HepG2 (cell line): Measurements from ENCODE around the gene HDLBP. TPM values are rescaled to one million over a fixed set of nuclear protein-coding genes. Genes with fewer than 3 reads are reported as not detected.

ENCODE experiments used
- ATAC-seq: fragments of 200-7000 bp; cut with Tn5 transposase; 3 replicates; pipeline ENCODE4 v1.9.1; 2020; ENCODE audit warnings: mild to moderate bottlenecking, moderate library complexity
- BruUV-seq: library from RNA; stranded (reverse); fragments of 400-500 nt; replicated peaks from 2 replicates; lab custom pipeline; 2021; lab: Mats Ljungman, UMichigan
- CTCF ChIA-PET: fragments of 300-600 bp; formaldehyde crosslinking; extraction: SDS; loops from one replicate; lab custom pipeline; 2021; ENCODE audit warnings: low total read pairs, inconsistent platforms, low intra/inter-chr PET ratio; lab: Yijun Ruan, JAX
- POLR2A ChIA-PET: fragments of 350-600 bp; sonication (Branson Sonifier 250); formaldehyde crosslinking; loops from one replicate; lab custom pipeline; 2020; ENCODE audit warnings: antibody characterized with exemption, inconsistent platforms; lab: Yijun Ruan, JAX
- DNase-seq: peaks from one replicate; pipeline ENCODE4 v3.0.0-alpha.2; 2015; ENCODE audit warnings: low spot score
- FAIRE-seq: peaks from 3 replicates; lab custom pipeline; 2011; peaks lifted over from hg19 to GRCh38; lab: Jason Lieb, UNC
- H2AFZ ChIP-seq: one replicate; pipeline ENCODE4 v1.6.1; 2011; ENCODE audit warnings: low read length, inconsistent platforms
- H3K27ac ChIP-seq: fragments of 300-600 bp; 3 replicates; pipeline ENCODE4 v1.8.0; 2011; ENCODE audit warnings: mixed run types, mild to moderate bottlenecking, mixed read lengths, low read length, inconsistent platforms; ENCODE audit not compliant: insufficient read depth; ENCODE audit errors: extremely low read length
- H3K27me3 ChIP-seq, 2 experiments: fragments of 200-600 bp in 1 of 2; 2 replicates in 1 of 2; 3 replicates in 1 of 2; pipeline versions ENCODE4 v1.6.0 to v1.8.0; 2011; ENCODE audit warnings: low read length in 2 of 2, mild to moderate bottlenecking in 2 of 2, moderate library complexity in 2 of 2, inconsistent platforms in 1 of 2; ENCODE audit not compliant: insufficient read depth in 2 of 2, control insufficient read depth in 1 of 2
- H3K36me3 ChIP-seq, 2 experiments: fragments of 200-600 bp in 1 of 2; replicated peaks in 1 of 2; 2 replicates in 1 of 2; 3 replicates in 1 of 2; pipeline versions ENCODE4 v1.5.1 to v1.8.0; 2011; ENCODE audit warnings: low read length in 2 of 2, inconsistent platforms in 1 of 2; ENCODE audit not compliant: insufficient read depth in 2 of 2, control insufficient read depth in 1 of 2
- H3K4me1 ChIP-seq: 2 replicates; pipeline ENCODE4 v1.5.1; 2012; ENCODE audit warnings: low read length, inconsistent platforms; ENCODE audit not compliant: insufficient read depth
- H3K4me2 ChIP-seq: 2 replicates; pipeline ENCODE4 v1.6.0; 2011; ENCODE audit warnings: low read depth, low read length, inconsistent platforms
- H3K4me3 ChIP-seq, 3 experiments: fragments of 200-600 bp in 1 of 3; sonication (generic), shearing (Covaris generic) in 1 of 3; replicated peaks in 1 of 3; 2 replicates each; pipeline ENCODE4 v1.5.1; 2011 to 2016; ENCODE audit warnings: low read length in 3 of 3, inconsistent platforms in 2 of 3, low read depth in 2 of 3, mild to moderate bottlenecking in 2 of 3, control low read depth in 1 of 3, mixed read lengths in 1 of 3; ENCODE audit not compliant: insufficient read depth in 1 of 3
- H3K79me2 ChIP-seq: one replicate; pipeline ENCODE4 v1.6.1; 2011; ENCODE audit warnings: low read length, inconsistent platforms; ENCODE audit not compliant: insufficient read depth
- H3K9ac ChIP-seq: 2 replicates; pipeline ENCODE4 v1.6.0; 2011; ENCODE audit warnings: mild to moderate bottlenecking, low read depth, low read length, inconsistent platforms; ENCODE audit not compliant: insufficient read depth
- H3K9me3 ChIP-seq: 2 replicates; pipeline ENCODE4 v1.5.1; 2012; ENCODE audit warnings: mild to moderate bottlenecking, low read length
- H4K20me1 ChIP-seq: 2 replicates; pipeline ENCODE4 v1.6.0; 2011; ENCODE audit warnings: inconsistent platforms, mild to moderate bottlenecking, low read length, moderate library complexity; ENCODE audit not compliant: insufficient read depth
- CEBPB ChIP-seq: IDR thresholded peaks from 2 replicates; pipeline ENCODE4 v1.6.1; 2011; ENCODE audit warnings: low read depth, low read length, improper control_type of control experiment, borderline replicate concordance
- HNRNPLL ChIP-seq: fragments of 200-400 bp; formaldehyde crosslinking; IDR thresholded peaks from 2 replicates; pipeline ENCODE4 v1.6.1; 2017; ENCODE audit warnings: mild to moderate bottlenecking, low read depth, low read length; ENCODE audit not compliant: poor library complexity, severe bottlenecking
- RERE ChIP-seq: IDR thresholded peaks from 2 replicates; pipeline ENCODE4 v1.6.1; 2016; ENCODE audit warnings: low read depth, missing genetic modification reagents, missing compliant biosample characterization
- SNAPC5 ChIP-seq: sonication (generic); formaldehyde crosslinking; IDR thresholded peaks from 2 replicates; pipeline ENCODE4 v1.8.1; 2023; ENCODE audit warnings: mild to moderate bottlenecking, missing genetic modification reagents, borderline replicate concordance
- TOE1 ChIP-seq: sonication (generic); formaldehyde crosslinking; IDR thresholded peaks from 2 replicates; pipeline ENCODE4 v1.4.0; 2020; ENCODE audit warnings: mild to moderate bottlenecking, missing genetic modification reagents
- YY1 ChIP-seq: IDR thresholded peaks from 2 replicates; pipeline ENCODE4 v1.6.1; 2011; ENCODE audit warnings: low read length, low read depth, moderate library complexity, mild to moderate bottlenecking; ENCODE audit not compliant: insufficient read depth, insufficient replicate concordance
- ZBTB2 ChIP-seq: sonication (generic); formaldehyde crosslinking; IDR thresholded peaks from 2 replicates; pipeline ENCODE4 v1.8.0; 2022; ENCODE audit warnings: low read depth, missing genetic modification reagents
- ZFP90 ChIP-seq: sonication (generic); formaldehyde crosslinking; IDR thresholded peaks from 2 replicates; pipeline ENCODE4 v1.8.0; 2022; ENCODE audit warnings: missing genetic modification reagents, mild to moderate bottlenecking, inconsistent platforms, borderline replicate concordance
- ZNF607 ChIP-seq: sonication (generic); formaldehyde crosslinking; IDR thresholded peaks from 2 replicates; pipeline ENCODE4 v1.5.1; 2020; ENCODE audit warnings: missing genetic modification reagents, mild to moderate bottlenecking, borderline replicate concordance
- WGBS: methylation state at CpG from one replicate; pipeline ENCODE4 v1.1.6; 2017; ENCODE audit warnings: low lambda C conversion rate; 5-methylcytosine and 5-hydroxymethylcytosine counted together
- in situ Hi-C: cut with HindIII; loops from 2 replicates; pipeline ENCODE4 v1.10.0; 2017; ENCODE audit warnings: low pct_unique_long_range_greater_than_20kb; ENCODE audit not compliant: extremely low pct_ligation_motif_present
- intact Hi-C: fragments of 100-400 bp; cut with micrococcal nuclease; formaldehyde crosslinking; loops from one replicate; pipeline ENCODE4 v1.10.0; 2022; ENCODE audit not compliant: unreplicated experiment
- polyA plus RNA-seq, 8 experiments: library from polyadenylated mRNA; depleted of rRNA in 3 of 8; stranded (reverse) in 7 of 8; unstranded in 1 of 8; fragments of >200 nt; fragmentation: Illumina TruSeq in 4 of 8; extraction: Trizol in 4 of 8; gene quantifications; 2 replicates each; pipeline versions ENCODE4 v1.2.1 to v1.2.3, GENCODE V29; 2011 to 2016; ENCODE audit warnings: low read depth in 4 of 8, missing spikeins in 1 of 8, mixed read lengths in 1 of 8; ENCODE audit not compliant: insufficient read depth in 1 of 8
- total RNA-seq, 5 experiments: library from RNA; depleted of rRNA; stranded (reverse); fragments of >200 nt; fragmentation: Illumina TruSeq; extraction: Trizol; gene quantifications; 2 replicates each; pipeline ENCODE4 v1.2.3, GENCODE V29; 2016; ENCODE audit warnings: low read depth in 1 of 5

HDLBP gene
- total and polyA plus RNA-seq, 2 of the 13 experiments (the other 11 are each of a cell fraction or from before 2014, with no cell fraction given) = 464 to 707 TPM

- Histone ChIP-seq H3K27me3 (peaks cover 17 to 55% of the 10 kb centered on the region in 2 experiments), H3K9me3 (no peaks in the 10 kb centered on the region), H3K9ac (no peak overlapping the region), H3K4me3 (no peak overlapping the region), H2AFZ (no peak overlapping the region), H3K4me2 (no peak overlapping the region), H3K79me2 (no peaks in the 10 kb centered on the region)
- no peak for DNase-seq
- POLR2A ChIA-PET = no interaction called here
- TF ChIP-seq HNRNPLL = peak; percentile 13
- TF ChIP-seq ZFP90 (CRISPR knock-in tag) = no peak
- no peak for TF ChIP-seq ZNF607 (CRISPR knock-in tag)
- TF ChIP-seq, all 625 proteins: peak for 1
- intact Hi-C loops (no loop called here), in situ Hi-C loops (loop anchor here (25.0 kb wide), 1 partner anchor 640 kb away; the partner anchor contains the start of genes ANKMY1, DUSP28 and RNPEPL1)
- WGBS = 67% methylated on average over 11 of the region's 15 CpGs
- Histone ChIP-seq H3K27ac (no peak overlapping the region), H3K36me3 (no peaks in the 10 kb centered on the region), H3K4me1 (peaks cover 10% of the 10 kb centered on the region), H4K20me1 (no peaks in the 10 kb centered on the region)
- no TSS peak for BruUV-seq
- no peak for ATAC-seq
- FAIRE-seq = no peak
- CTCF ChIA-PET = no interaction called here
Observed at GRCh38 chr2:241202268-241202585, 113.2 kb downstream of the HDLBP start.

GRCh38 chr2:241201445-241202267 lies 113.8 kb downstream of the HDLBP start:
- H3K27ac ChIP-seq = no peak overlapping the region
- H4K20me1 ChIP-seq = no peaks in the 10 kb centered on the region
- CTCF ChIA-PET = no interaction called here
- in situ Hi-C loops = loop anchor here (25.0 kb wide), 1 partner anchor 639 kb away; the partner anchor contains the start of genes ANKMY1, DUSP28 and RNPEPL1
- no peaks in the 10 kb centered on the region for H3K79me2 ChIP-seq
- H3K36me3 ChIP-seq = no peaks in the 10 kb centered on the region
- no peak overlapping the region for H3K9ac ChIP-seq
- peaks cover 17 to 58% of the 10 kb centered on the region in 2 experiments for H3K27me3 ChIP-seq
- H3K4me3 ChIP-seq = peak overlapping the region in 1 of 3 experiments; percentile 18; a peak in 1 of 6 replicates
- H3K9me3 ChIP-seq = no peaks in the 10 kb centered on the region
- peaks cover 13% of the 10 kb centered on the region for H3K4me1 ChIP-seq
- DNase-seq = no peak
- FAIRE-seq = no peak
- intact Hi-C loops = no loop called here
- no TSS peak for BruUV-seq
- WGBS = 32% methylated on average over 8 of the region's 24 CpGs
- peak overlapping the region; percentile 39 for H3K4me2 ChIP-seq
- H2AFZ ChIP-seq = no peak overlapping the region
- POLR2A ChIA-PET = interaction anchor here (1.3 kb wide), 1 partner anchor 15 kb away, joined by 6 read pairs; no protein-coding TSS in a partner anchor
- ATAC-seq = peak; percentile 34
- TF ChIP-seq TOE1 (CRISPR knock-in tag) = no peak
- TF ChIP-seq ZBTB2 = no peak
- no peak for TF ChIP-seq YY1
- TF ChIP-seq RERE (CRISPR knock-in tag) = no peak
- TF ChIP-seq CEBPB = no peak
- TF ChIP-seq SNAPC5 = no peak
